HG03039 (cell line): ENCODE measurements around the gene STOML2.
"Not testable (repeated sequence)": the region's sequence is repeated elsewhere in the genome, so short reads cannot be mapped to it uniquely, and the experiment has no call there.

Experiments used
- ATAC-seq: cut with Tn5 transposase; IDR thresholded peaks from one replicate; pipeline ENCODE4 v1.9.1; 2021; ENCODE audit warnings: mild to moderate bottlenecking, moderate library complexity; ENCODE audit not compliant: unreplicated experiment

Gene STOML2

GRCh38 chr9:35102769-35103659 lies at the start of gene STOML2:
Gene STOML2, minus strand, starts transcription at chr9:35103131. Its CDS starts 37 bp downstream, at chr9:35103094.
- ATAC-seq, result peak; percentile 91

- not testable (repeated sequence) for ATAC-seq
Observed at GRCh38 chr9:35147941-35148563, 45.1 kb upstream of the STOML2 start.

GRCh38 chr9:35142037-35142436 lies 39.1 kb upstream of the STOML2 start:
- ATAC-seq, result no peak

- no peak for ATAC-seq
Observed at GRCh38 chr9:35140093-35140492, 37.2 kb upstream of the STOML2 start.

- no peak for ATAC-seq
Observed at GRCh38 chr9:35136866-35137265, 33.9 kb upstream of the STOML2 start.

GRCh38 chr9:35135988-35136387 lies 33.1 kb upstream of the STOML2 start:
- no peak for ATAC-seq

- ATAC-seq, result no peak
Observed at GRCh38 chr9:35134920-35135319, 32.0 kb upstream of the STOML2 start.

GRCh38 chr9:35116898-35117551 lies 14.1 kb upstream of the STOML2 start:
- peak; percentile 42 for ATAC-seq

GRCh38 chr9:35116539-35116897 lies 13.6 kb upstream of the STOML2 start:
- ATAC-seq, result no peak

GRCh38 chr9:35115680-35116538 lies 13.0 kb upstream of the STOML2 start, which contains the start of gene ATOSB:
Gene ATOSB, minus strand, starts transcription at chr9:35115862. Its CDS starts 7,588 bp downstream, at chr9:35108274.
- ATAC-seq, result peak; percentile 51

- ATAC-seq, result no peak
Observed at GRCh38 chr9:35114840-35115628, 12.1 kb upstream of the STOML2 start.

- no peak for ATAC-seq
Observed at GRCh38 chr9:35114113-35114839, 11.3 kb upstream of the STOML2 start.

GRCh38 chr9:35112257-35113020 lies 9.5 kb upstream of the STOML2 start:
- ATAC-seq, result no peak

GRCh38 chr9:35111001-35111933 lies 8.3 kb upstream of the STOML2 start:
- ATAC-seq, result peak; percentile 78

- no peak for ATAC-seq
Observed at GRCh38 chr9:35110327-35110761, 7.4 kb upstream of the STOML2 start.

- no peak for ATAC-seq
Observed at GRCh38 chr9:35108946-35109575, 6.1 kb upstream of the STOML2 start.

- no peak for ATAC-seq
Observed at GRCh38 chr9:35108461-35108860, 5.5 kb upstream of the STOML2 start.
